Trophoblast cell (in vitro differentiated cells and primary cell): ENCODE data around the gene ZNF287.
A peak's percentile ranks its signal among the peaks of the same experiment; 100 is the strongest.

Experiments
- DNase-seq, 2 donors: peaks; one replicate each; pipeline ENCODE4 v3.0.0-alpha.2; 2016
- H2AFZ ChIP-seq: 2 replicates; pipeline ENCODE4 v1.6.1; 2013; ENCODE audit warnings: low read length, moderate library complexity, mild to moderate bottlenecking; ENCODE audit not compliant: insufficient read depth, poor library complexity
- H2AK5ac ChIP-seq: 2 replicates; pipeline ENCODE4 v1.6.1; 2013; ENCODE audit warnings: mild to moderate bottlenecking, low read length
- H2BK120ac ChIP-seq: 2 replicates; pipeline ENCODE4 v1.6.1; 2013; ENCODE audit warnings: low read length, mild to moderate bottlenecking, moderate library complexity; ENCODE audit not compliant: insufficient read depth, poor library complexity
- H2BK12ac ChIP-seq: 2 replicates; pipeline ENCODE4 v1.6.1; 2013; ENCODE audit warnings: mild to moderate bottlenecking, low read length, moderate library complexity
- H2BK5ac ChIP-seq: 2 replicates; pipeline ENCODE4 v1.6.1; 2013; ENCODE audit warnings: low read length, low read depth, moderate library complexity, mild to moderate bottlenecking; ENCODE audit not compliant: poor library complexity
- H3K14ac ChIP-seq: 2 replicates; pipeline ENCODE4 v1.6.1; 2013; ENCODE audit warnings: mild to moderate bottlenecking, low read length
- H3K18ac ChIP-seq: 2 replicates; pipeline ENCODE4 v1.6.1; 2013; ENCODE audit warnings: mild to moderate bottlenecking, low read length
- H3K23ac ChIP-seq: 2 replicates; pipeline ENCODE4 v1.6.1; 2013; ENCODE audit warnings: low read length
- H3K27ac ChIP-seq: 2 replicates; pipeline ENCODE4 v1.5.1; 2013; ENCODE audit warnings: low read depth, mild to moderate bottlenecking, inconsistent platforms, low read length, moderate library complexity
- H3K27me3 ChIP-seq: 2 replicates; pipeline ENCODE4 v1.6.1; 2013; ENCODE audit warnings: inconsistent platforms, mild to moderate bottlenecking, low read length, moderate library complexity; ENCODE audit not compliant: insufficient read depth
- H3K36me3 ChIP-seq, 2 experiments: 1 replicate in 1 of 2; 2 replicates in 1 of 2; pipeline ENCODE4 v1.6.1; 2013; ENCODE audit warnings: low read length in 2 of 2, mild to moderate bottlenecking in 2 of 2, moderate library complexity in 1 of 2; ENCODE audit not compliant: insufficient read depth in 2 of 2, control insufficient read depth in 1 of 2
- H3K4ac ChIP-seq: 2 replicates; pipeline ENCODE4 v1.6.1; 2013; ENCODE audit warnings: low read depth, mild to moderate bottlenecking, low read length, moderate library complexity
- H3K4me1 ChIP-seq, 2 experiments: 1 replicate in 1 of 2; 2 replicates in 1 of 2; pipeline ENCODE4 v1.6.1; 2013; ENCODE audit warnings: low read length in 2 of 2, mild to moderate bottlenecking in 2 of 2, moderate library complexity in 1 of 2; ENCODE audit not compliant: insufficient read depth in 2 of 2, control insufficient read depth in 1 of 2
- H3K4me2 ChIP-seq: 2 replicates; pipeline ENCODE4 v1.6.1; 2013; ENCODE audit warnings: inconsistent platforms, mild to moderate bottlenecking, low read length, moderate library complexity
- H3K4me3 ChIP-seq: 2 replicates; pipeline ENCODE4 v1.5.1; 2013; ENCODE audit warnings: mild to moderate bottlenecking, low read depth, low read length, inconsistent platforms
- H3K79me1 ChIP-seq: one replicate; pipeline ENCODE4 v1.6.1; 2013; ENCODE audit warnings: low read length
- H3K79me2 ChIP-seq: 2 replicates; pipeline ENCODE4 v1.6.1; 2013; ENCODE audit warnings: low read length, mild to moderate bottlenecking; ENCODE audit not compliant: control insufficient read depth, insufficient read depth, poor library complexity
- H3K9ac ChIP-seq: 2 replicates; pipeline ENCODE4 v1.6.1; 2013; ENCODE audit warnings: mild to moderate bottlenecking, low read length
- H3K9me3 ChIP-seq: 2 replicates; pipeline ENCODE4 v1.6.1; 2013; ENCODE audit warnings: low read depth, mild to moderate bottlenecking, control low read depth, inconsistent platforms, low read length; ENCODE audit not compliant: insufficient read depth
- H4K12ac ChIP-seq: 2 replicates; pipeline ENCODE4 v1.6.1; 2013; ENCODE audit warnings: low read depth, mild to moderate bottlenecking, low read length, moderate library complexity
- H4K8ac ChIP-seq: 2 replicates; pipeline ENCODE4 v1.6.1; 2013; ENCODE audit warnings: low read depth, mild to moderate bottlenecking, low read length, moderate library complexity
- H4K91ac ChIP-seq: one replicate; pipeline ENCODE4 v1.6.1; 2013; ENCODE audit warnings: low read depth, mild to moderate bottlenecking, low read length, moderate library complexity
- WGBS: extraction: QIAGEN DNeasy Blood & Tissue Kit; methylation state at CpG from one replicate; pipeline ENCODE4 v1.1.7; 2013; ENCODE audit warnings: missing lambda C conversion rate; ENCODE audit not compliant: insufficient read length, insufficient coverage; ENCODE audit errors: extremely low coverage; 5-methylcytosine and 5-hydroxymethylcytosine counted together

The ZNF287 gene

GRCh38 chr17:16573466-16573865, 4.5 kb upstream of the ZNF287 start:
- Histone ChIP-seq H2BK5ac (no peak overlapping the region), H2AK5ac (no peak overlapping the region), H3K9me3 (peaks cover 3% of the 10 kb centered on the region), H4K91ac (no peak overlapping the region), H3K27me3 (peaks cover 5% of the 10 kb centered on the region), H3K18ac (no peak overlapping the region), H3K4me3 (no peak overlapping the region), H3K9ac (no peak overlapping the region), H3K79me2 (peaks cover 1% of the 10 kb centered on the region), H2BK120ac (no peak overlapping the region), H4K12ac (no peak overlapping the region), H3K79me1 (peaks cover 2% of the 10 kb centered on the region), H3K4me1 (peaks cover 4 to 5% of the 10 kb centered on the region in 2 experiments), H2AFZ (no peak overlapping the region), H3K4me2 (no peak overlapping the region), H2BK12ac (no peak overlapping the region), H3K23ac (no peak overlapping the region), H4K8ac (no peak overlapping the region), H3K14ac (no peak overlapping the region), H3K27ac (no peak overlapping the region), H3K36me3 (no peaks in the 10 kb centered on the region), H3K4ac (no peak overlapping the region)
- peak; percentile 66 to 90 for DNase-seq
- whole genome bisulfite sequencing, result no CpG with 5 or more reads among the region's 2 CpGs

DNA sequence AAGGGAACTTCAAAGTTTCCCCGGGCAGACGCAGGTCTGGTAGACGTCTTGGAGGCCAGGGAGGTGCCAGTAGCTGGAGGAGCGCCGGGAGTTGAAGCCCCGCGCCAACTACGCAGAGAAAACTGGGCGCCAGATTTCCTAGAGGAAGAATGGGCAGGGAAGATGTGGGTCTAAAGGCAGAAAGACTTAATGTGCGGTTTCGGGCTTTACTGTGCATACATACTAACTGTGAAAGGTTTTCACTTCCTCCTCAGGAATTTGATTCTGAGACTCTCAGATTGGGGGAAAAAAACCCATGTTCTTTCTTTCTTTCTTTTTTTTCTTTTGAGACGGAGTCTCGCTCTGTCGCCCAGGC, 331 bp upstream of the ZNF287 start:
- Histone ChIP-seq H3K4me3 (no peak overlapping the region), H3K4me2 (no peak overlapping the region), H3K36me3 (no peaks in the 10 kb centered on the region), H3K14ac (no peak overlapping the region), H3K23ac (no peak overlapping the region), H3K79me2 (peaks cover 1% of the 10 kb centered on the region), H4K8ac (no peak overlapping the region), H3K4me1 (peaks cover 5 to 6% of the 10 kb centered on the region in 2 experiments), H2BK12ac (no peak overlapping the region), H2AK5ac (no peak overlapping the region), H2BK120ac (no peak overlapping the region), H3K18ac (no peak overlapping the region), H3K9ac (no peak overlapping the region), H2BK5ac (no peak overlapping the region), H3K27me3 (peaks cover 6% of the 10 kb centered on the region), H3K9me3 (peaks cover 5% of the 10 kb centered on the region), H3K79me1 (peaks cover 2% of the 10 kb centered on the region), H4K91ac (no peak overlapping the region), H3K27ac (no peak overlapping the region), H4K12ac (no peak overlapping the region), H3K4ac (no peak overlapping the region), H2AFZ (no peak overlapping the region)
- WGBS, result no CpG with 5 or more reads among the region's 14 CpGs
- DNase-seq, result no peak

GRCh38 chr17:16552637-16553045, 16.4 kb downstream of the ZNF287 start:
- Histone ChIP-seq H3K9ac (no peak overlapping the region), H3K4me2 (no peak overlapping the region), H3K18ac (no peak overlapping the region), H4K91ac (no peak overlapping the region), H3K36me3 (peaks cover 3 to 5% of the 10 kb centered on the region in 2 experiments), H3K27ac (no peak overlapping the region), H3K9me3 (peaks cover 6% of the 10 kb centered on the region), H3K4me1 (no peaks in the 10 kb centered on the region), H2BK5ac (no peak overlapping the region), H2BK12ac (no peak overlapping the region), H3K79me2 (no peaks in the 10 kb centered on the region), H4K12ac (no peak overlapping the region), H3K23ac (no peak overlapping the region), H3K14ac (no peak overlapping the region), H3K79me1 (no peaks in the 10 kb centered on the region), H3K27me3 (no peaks in the 10 kb centered on the region), H2BK120ac (no peak overlapping the region), H3K4me3 (no peak overlapping the region), H3K4ac (no peak overlapping the region), H4K8ac (no peak overlapping the region), H2AFZ (no peak overlapping the region), H2AK5ac (no peak overlapping the region)
- no peak for DNase-seq
- WGBS, result no CpG with 5 or more reads among the region's 3 CpGs

DNA sequence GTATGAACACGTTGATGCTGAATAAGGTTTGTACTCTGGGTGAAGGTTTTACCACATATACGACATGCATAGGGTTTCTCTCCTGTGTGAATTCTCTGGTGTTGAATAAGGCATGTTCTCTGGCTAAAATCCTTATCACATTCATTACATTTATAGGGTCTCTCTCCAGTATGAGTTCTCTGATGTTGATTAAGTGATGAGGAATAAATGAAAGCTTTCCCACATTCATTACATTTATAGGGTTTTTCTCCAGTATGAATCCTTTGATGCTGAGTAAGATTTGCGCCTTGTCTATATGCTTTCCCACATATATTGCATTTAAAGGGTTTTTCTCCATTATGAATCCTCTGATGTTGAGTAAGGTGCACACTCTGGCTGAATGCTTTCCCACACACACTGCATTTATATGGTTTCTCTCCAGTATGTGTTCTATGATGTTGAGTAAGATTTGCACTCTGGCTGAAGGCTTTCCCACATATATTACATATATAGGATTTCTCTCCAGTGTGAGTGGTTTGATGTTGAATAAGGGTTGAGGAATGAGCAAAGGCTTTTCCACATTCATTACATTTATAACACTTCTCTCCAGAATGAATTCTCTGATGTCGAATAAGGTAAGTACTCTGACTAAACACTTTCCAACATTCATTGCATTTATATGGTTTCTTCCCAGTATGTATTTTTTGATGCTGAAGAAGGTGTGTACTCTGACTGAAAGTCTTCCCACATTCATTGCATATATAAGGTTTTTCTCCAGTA, 16.9 kb downstream of the ZNF287 start:
- H3K4me1 ChIP-seq, result no peaks in the 10 kb centered on the region
- no peak overlapping the region for H4K91ac ChIP-seq
- H4K8ac ChIP-seq, result no peak overlapping the region
- no peak overlapping the region for H2BK12ac ChIP-seq
- H2BK5ac ChIP-seq, result no peak overlapping the region
- H3K27me3 ChIP-seq, result no peaks in the 10 kb centered on the region
- H3K14ac ChIP-seq, result no peak overlapping the region
- no peak overlapping the region for H3K18ac ChIP-seq
- no peaks in the 10 kb centered on the region for H3K79me2 ChIP-seq
- no CpG with 5 or more reads among the region's 4 CpGs for WGBS
- H3K9ac ChIP-seq, result no peak overlapping the region
- H3K27ac ChIP-seq, result no peak overlapping the region
- no peak overlapping the region for H3K4me2 ChIP-seq
- no peak overlapping the region for H3K4ac ChIP-seq
- peak in 1 of 2 donors; percentile 18 for DNase-seq
- no peak overlapping the region for H3K4me3 ChIP-seq
- H3K9me3 ChIP-seq, result peaks cover 6% of the 10 kb centered on the region
- no peak overlapping the region for H2AFZ ChIP-seq
- H3K36me3 ChIP-seq, result peaks cover 3 to 5% of the 10 kb centered on the region in 2 experiments
- H3K23ac ChIP-seq, result no peak overlapping the region
- no peak overlapping the region for H2AK5ac ChIP-seq
- H3K79me1 ChIP-seq, result no peaks in the 10 kb centered on the region
- H2BK120ac ChIP-seq, result no peak overlapping the region
- no peak overlapping the region for H4K12ac ChIP-seq
